OCI-LY7 (cell line): ENCODE measurements around the gene PRPF8. TPM values are rescaled to one million over a fixed set of nuclear protein-coding genes. Genes with fewer than 3 reads are reported as not detected.

ENCODE experiments used
- BruUV-seq: library from RNA; stranded (reverse); fragments of 400-500 nt; replicated peaks from 2 replicates; lab custom pipeline; 2021; lab: Mats Ljungman, UMichigan
- CTCF ChIA-PET: fragments of 300-600 bp; sonication (Branson Sonifier 250); formaldehyde crosslinking; loops from one replicate; lab custom pipeline; 2022; ENCODE audit warnings: antibody characterized with exemption; ENCODE audit not compliant: unreplicated experiment; lab: Charles Lee
- POLR2A ChIA-PET: fragments of 300-600 bp; sonication (Branson Sonifier 250); formaldehyde crosslinking; loops from one replicate; lab custom pipeline; 2022; ENCODE audit warnings: antibody characterized with exemption; lab: Charles Lee
- DNase-seq: peaks from one replicate; pipeline ENCODE4 v3.0.0-alpha.2; 2015; ENCODE audit warnings: low spot score
- H2AFZ ChIP-seq: fragments of 200-600 bp; sonication (generic), shearing (Covaris generic); 2 replicates; pipeline ENCODE4 v1.6.1; 2014; ENCODE audit warnings: mild to moderate bottlenecking, antibody characterized with exemption, low read length, moderate library complexity
- H3K27ac ChIP-seq: fragments of 200-600 bp; sonication (generic); 2 replicates; pipeline ENCODE4 v1.5.1; 2014; ENCODE audit warnings: mixed run types, low read depth, mild to moderate bottlenecking, moderate library complexity, low read length, inconsistent platforms; ENCODE audit not compliant: poor library complexity, severe bottlenecking
- H3K36me3 ChIP-seq: fragments of 200-600 bp; sonication (generic); 2 replicates; pipeline ENCODE4 v1.6.1; 2014; ENCODE audit warnings: mild to moderate bottlenecking, antibody characterized with exemption, low read length, moderate library complexity, mixed read lengths; ENCODE audit not compliant: insufficient read depth
- H3K4me1 ChIP-seq: fragments of 200-600 bp; sonication (generic); 2 replicates; pipeline ENCODE4 v1.5.1; 2014; ENCODE audit warnings: mild to moderate bottlenecking, low read length; ENCODE audit not compliant: insufficient read depth, poor library complexity, severe bottlenecking
- H3K4me2 ChIP-seq: fragments of 200-600 bp; sonication (generic); 2 replicates; pipeline ENCODE4 v1.6.1; 2014; ENCODE audit warnings: mild to moderate bottlenecking, low read length
- H3K4me3 ChIP-seq: fragments of 200-600 bp; sonication (generic); 2 replicates; pipeline ENCODE4 v1.5.1; 2014; ENCODE audit warnings: mild to moderate bottlenecking, low read depth, low read length; ENCODE audit not compliant: poor library complexity, severe bottlenecking
- H3K79me2 ChIP-seq: fragments of 200-600 bp; sonication (generic); 2 replicates; pipeline ENCODE4 v1.6.1; 2016; ENCODE audit warnings: low read depth, mild to moderate bottlenecking, low read length, moderate library complexity, mixed read lengths; ENCODE audit not compliant: insufficient read depth
- H3K9me2 ChIP-seq: fragments of 200-600 bp; sonication (generic); 2 replicates; pipeline ENCODE4 v1.6.1; 2016; ENCODE audit warnings: mild to moderate bottlenecking, low read length, mixed read lengths; ENCODE audit not compliant: insufficient read depth
- H3K9me3 ChIP-seq: fragments of 200-600 bp; sonication (generic); 2 replicates; pipeline ENCODE4 v1.6.1; 2014; ENCODE audit warnings: mild to moderate bottlenecking, mixed run types, low read length, mixed read lengths
- H4K20me1 ChIP-seq: fragments of 200-600 bp; sonication (generic); 2 replicates; pipeline ENCODE4 v1.6.1; 2014; ENCODE audit warnings: mild to moderate bottlenecking, antibody characterized with exemption, low read length, moderate library complexity, mixed read lengths; ENCODE audit not compliant: insufficient read depth
- EZH2phosphoT487 ChIP-seq: fragments of 200-600 bp; sonication (generic); IDR thresholded peaks from 2 replicates; pipeline ENCODE4 v1.6.1; 2018; ENCODE audit warnings: low read depth, borderline replicate concordance, mild to moderate bottlenecking, mixed run types, antibody characterized with exemption, low read length, moderate library complexity, mixed read lengths
- intact Hi-C: fragments of 100-400 bp; cut with micrococcal nuclease; formaldehyde crosslinking; loops from one replicate; pipeline ENCODE4 v1.10.0; 2022; ENCODE audit not compliant: unreplicated experiment
- total RNA-seq, 2 experiments: library from RNA; depleted of rRNA in 1 of 2; stranded (reverse); fragments of >200 nt in 1 of 2; shearing (Covaris generic) in 1 of 2; gene quantifications; 2 replicates each; pipeline ENCODE4 v1.2.3, GENCODE V29; 2014 to 2022
- TF ChIP-seq, protein P1 (sequence below): fragments of 200-600 bp; sonication (generic); conservative IDR thresholded peaks from 2 replicates; pipeline ENCODE4 v1.5.1; 2014; ENCODE audit warnings: mild to moderate bottlenecking, antibody characterized with exemption, low read length, moderate library complexity, mixed read lengths

PRPF8 gene
- total RNA-seq, 2 experiments from 2014 or later: 162 to 427 TPM

DNA sequence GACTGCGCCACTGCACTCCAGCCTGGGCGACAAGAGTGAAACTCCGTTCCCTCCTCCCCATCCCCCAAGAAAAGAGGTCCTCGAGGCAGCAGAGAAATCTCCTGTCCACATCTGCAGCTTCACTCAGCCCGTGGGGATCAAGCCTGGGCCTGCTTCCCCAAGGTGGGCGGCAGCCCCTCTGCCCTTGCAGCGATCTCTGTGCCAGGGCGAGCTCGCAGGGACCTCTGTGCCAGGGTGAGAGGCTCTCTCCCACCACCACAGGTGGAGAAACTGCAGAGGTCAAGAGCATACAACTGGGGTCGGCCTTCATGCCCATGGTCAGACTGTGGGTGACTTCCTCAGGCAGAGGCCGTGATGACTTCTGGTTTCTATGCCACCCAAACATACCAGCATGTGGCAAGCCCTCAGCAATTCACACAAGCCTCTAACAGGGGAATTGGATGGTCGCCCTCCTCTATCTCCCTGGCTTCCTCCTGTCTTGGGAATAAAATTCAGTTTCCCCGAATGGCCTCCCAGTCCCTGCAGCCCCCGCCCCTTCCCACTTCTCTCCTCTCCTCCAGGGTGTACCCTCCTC lies 61.5 kb downstream of the PRPF8 start:
- Histone ChIP-seq H3K4me3 (no peak overlapping the region), H4K20me1 (no peaks in the 10 kb centered on the region), H3K4me2 (no peak overlapping the region), H3K9me2 (no peaks in the 10 kb centered on the region), H3K27ac (no peak overlapping the region), H3K79me2 (no peaks in the 10 kb centered on the region), H3K4me1 (peaks cover 31% of the 10 kb centered on the region), H3K9me3 (no peaks in the 10 kb centered on the region), H3K36me3 (peaks cover 5% of the 10 kb centered on the region), H2AFZ (no peak overlapping the region)
- BruUV-seq: no TSS peak
- TF ChIP-seq, protein P1, sequence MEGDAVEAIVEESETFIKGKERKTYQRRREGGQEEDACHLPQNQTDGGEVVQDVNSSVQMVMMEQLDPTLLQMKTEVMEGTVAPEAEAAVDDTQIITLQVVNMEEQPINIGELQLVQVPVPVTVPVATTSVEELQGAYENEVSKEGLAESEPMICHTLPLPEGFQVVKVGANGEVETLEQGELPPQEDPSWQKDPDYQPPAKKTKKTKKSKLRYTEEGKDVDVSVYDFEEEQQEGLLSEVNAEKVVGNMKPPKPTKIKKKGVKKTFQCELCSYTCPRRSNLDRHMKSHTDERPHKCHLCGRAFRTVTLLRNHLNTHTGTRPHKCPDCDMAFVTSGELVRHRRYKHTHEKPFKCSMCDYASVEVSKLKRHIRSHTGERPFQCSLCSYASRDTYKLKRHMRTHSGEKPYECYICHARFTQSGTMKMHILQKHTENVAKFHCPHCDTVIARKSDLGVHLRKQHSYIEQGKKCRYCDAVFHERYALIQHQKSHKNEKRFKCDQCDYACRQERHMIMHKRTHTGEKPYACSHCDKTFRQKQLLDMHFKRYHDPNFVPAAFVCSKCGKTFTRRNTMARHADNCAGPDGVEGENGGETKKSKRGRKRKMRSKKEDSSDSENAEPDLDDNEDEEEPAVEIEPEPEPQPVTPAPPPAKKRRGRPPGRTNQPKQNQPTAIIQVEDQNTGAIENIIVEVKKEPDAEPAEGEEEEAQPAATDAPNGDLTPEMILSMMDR: no peak
- TF ChIP-seq EZH2phosphoT487: no peak
- ChIA-PET CTCF (no interaction called here), POLR2A (no interaction called here)
- intact Hi-C loops: no loop called here
- no peak for DNase-seq

DNA sequence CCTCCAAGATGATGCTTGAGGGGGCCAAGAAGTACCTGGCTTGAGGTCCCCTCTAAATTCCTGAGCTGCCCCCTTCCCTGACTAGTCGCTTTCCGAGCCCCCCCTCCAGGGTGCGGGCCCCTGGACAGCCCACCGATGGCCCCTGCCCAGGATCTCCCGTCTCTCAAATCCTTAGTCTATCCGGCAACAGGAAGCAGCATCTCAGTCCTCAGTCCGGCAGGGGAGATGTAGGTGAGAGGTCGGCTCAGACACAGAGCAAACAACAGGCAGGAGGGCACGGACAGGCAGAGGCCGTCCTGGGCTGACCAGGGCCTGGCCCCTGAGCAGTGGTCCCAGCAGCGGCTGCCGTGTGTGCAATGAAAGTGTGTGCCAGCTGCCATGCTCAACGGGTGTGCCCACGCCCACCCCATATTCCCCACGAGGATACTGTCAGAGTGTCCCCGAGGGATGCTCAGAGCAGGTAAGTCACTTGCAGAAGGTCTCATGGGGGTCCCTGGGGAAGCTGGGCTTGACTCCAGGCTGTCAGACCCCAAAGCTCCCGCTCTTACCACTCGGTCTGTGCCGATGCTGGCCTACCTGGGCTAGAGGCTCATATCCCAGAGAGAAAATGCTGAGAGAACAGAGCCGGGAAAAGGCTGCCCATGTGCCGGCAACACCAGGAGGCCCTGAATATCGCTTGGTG lies 63.3 kb downstream of the PRPF8 start:
- no peaks in the 10 kb centered on the region for H3K9me3 ChIP-seq
- H3K27ac ChIP-seq: no peak overlapping the region
- H3K36me3 ChIP-seq: peaks cover 5% of the 10 kb centered on the region
- no peak overlapping the region for H2AFZ ChIP-seq
- no peak overlapping the region for H3K4me2 ChIP-seq
- no peaks in the 10 kb centered on the region for H4K20me1 ChIP-seq
- no TSS peak for BruUV-seq
- DNase-seq: no peak
- H3K4me1 ChIP-seq: peaks cover 23% of the 10 kb centered on the region
- no peaks in the 10 kb centered on the region for H3K79me2 ChIP-seq
- intact Hi-C loops: no loop called here
- no peaks in the 10 kb centered on the region for H3K9me2 ChIP-seq
- POLR2A ChIA-PET: no interaction called here
- no peak for TF ChIP-seq EZH2phosphoT487
- TF ChIP-seq, protein P1: no peak
- H3K4me3 ChIP-seq: no peak overlapping the region
- CTCF ChIA-PET: no interaction called here

DNA sequence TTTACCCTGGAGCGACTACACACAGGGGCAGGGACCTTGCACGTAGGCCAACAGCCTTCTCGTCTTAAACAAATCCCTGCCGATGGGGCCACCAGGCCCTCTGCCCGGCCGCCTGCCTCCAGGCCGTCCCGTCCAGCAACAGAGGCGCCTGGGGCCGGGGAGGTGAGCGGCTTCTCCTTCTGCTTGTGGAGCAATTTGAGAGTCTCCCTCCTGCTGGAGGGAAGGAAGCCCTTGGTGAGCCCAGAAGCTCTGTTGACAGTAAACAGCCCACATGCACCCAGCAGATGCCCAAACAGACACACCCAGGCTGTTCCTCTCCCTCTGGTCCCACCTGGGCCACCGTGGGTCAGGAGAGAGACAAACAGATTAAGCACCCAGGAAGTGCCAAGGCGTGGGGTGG lies 64.2 kb downstream of the PRPF8 start:
- Histone ChIP-seq H3K4me1 (peaks cover 14% of the 10 kb centered on the region), H3K4me3 (no peak overlapping the region), H3K4me2 (no peak overlapping the region), H3K36me3 (peaks cover 5% of the 10 kb centered on the region), H2AFZ (no peak overlapping the region), H3K9me3 (no peaks in the 10 kb centered on the region), H3K79me2 (no peaks in the 10 kb centered on the region), H3K27ac (no peak overlapping the region), H3K9me2 (no peaks in the 10 kb centered on the region), H4K20me1 (no peaks in the 10 kb centered on the region)
- CTCF ChIA-PET: no interaction called here
- POLR2A ChIA-PET: no interaction called here
- BruUV-seq: no TSS peak
- no peak for DNase-seq
- TF ChIP-seq, protein P1: no peak
- TF ChIP-seq EZH2phosphoT487: no peak
- intact Hi-C loops: no loop called here
